ENCODE measurements around the gene GPR156.

Gene GPR156

GRCh38 chr3:120125992-120126391 is 159.0 kb downstream of the GPR156 start:
- no peak for DNase-seq (ENCODE audit: low read depth in 2 of 2)

DNA sequence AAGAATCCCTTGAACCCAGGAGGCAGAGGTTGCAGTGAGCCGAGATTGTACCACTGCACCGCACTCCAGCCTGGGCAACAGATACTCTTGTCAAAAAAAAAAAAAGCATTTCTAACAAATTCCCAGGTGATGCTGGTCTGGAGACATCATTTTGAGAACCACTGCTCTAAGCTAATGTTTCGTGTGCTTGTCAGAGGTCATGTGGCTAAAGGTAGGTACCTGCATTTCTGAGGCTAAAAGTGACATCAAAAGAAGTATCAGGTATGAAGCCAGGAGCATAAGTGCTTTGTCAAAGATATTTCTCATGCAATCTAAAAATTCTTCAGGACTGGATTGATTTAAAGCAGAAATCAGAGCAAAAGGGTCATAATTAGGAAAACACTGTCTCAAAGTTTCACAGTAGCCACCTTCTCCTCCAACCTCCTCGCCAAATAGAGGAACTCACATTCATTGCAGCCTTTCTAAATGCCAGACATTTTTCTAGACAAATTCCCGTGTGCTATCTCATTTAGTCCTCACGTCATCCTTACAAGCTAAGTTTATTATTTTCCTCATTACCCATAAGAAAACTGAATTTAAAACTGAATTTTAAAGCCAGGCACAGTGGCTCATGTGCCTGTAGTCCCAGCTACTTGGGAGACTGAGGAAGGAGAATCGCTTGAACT is 165.0 kb downstream of the GPR156 start:
- DNase-seq (ENCODE audit: low read depth in 2 of 2), result no peak
